ENCODE data around the gene EHBP1L1. TPM values are rescaled to one million over a fixed set of nuclear protein-coding genes. Genes with fewer than 3 reads are reported as not detected.

The EHBP1L1 gene
- total and polyA plus RNA-seq, 2 of the 13 experiments (the other 11 are each of a cell fraction or from before 2014, with no cell fraction given): 8.3 to 10.6 TPM

- TF ChIP-seq ZNF513 (CRISPR knock-in tag; conservative IDR thresholded peaks at IDR 0.05): no peak
- peak; percentile 49; the same call in 1 of the 2 replicates for TF ChIP-seq MXD3 (CRISPR knock-in tag; IDR thresholded peaks at IDR 0.05)
- no peak for TF ChIP-seq ZNF234 (CRISPR knock-in tag; conservative IDR thresholded peaks at IDR 0.05)
- peak; percentile 57; the same call in 1 of the 2 replicates for TF ChIP-seq ZNF441 (CRISPR knock-in tag; IDR thresholded peaks at IDR 0.05; ENCODE audit: borderline replicate concordance)
- no peak for TF ChIP-seq CREBL2 (CRISPR knock-in tag; IDR thresholded peaks at IDR 0.05; ENCODE audit: borderline replicate concordance)
- peak; percentile 54; the same call in 1 of the 2 replicates for TF ChIP-seq SP5 (CRISPR knock-in tag; IDR thresholded peaks at IDR 0.05; ENCODE audit: borderline replicate concordance, low read depth)
- no peak for TF ChIP-seq SP2 (CRISPR knock-in tag; IDR thresholded peaks at IDR 0.05)
- no peak for TF ChIP-seq RNF219 (CRISPR knock-in tag; IDR thresholded peaks at IDR 0.05)
- peak; percentile 44; the same call in 1 of the 2 replicates for TF ChIP-seq ZSCAN31 (CRISPR knock-in tag; IDR thresholded peaks at IDR 0.05; ENCODE audit: low read depth)
- TF ChIP-seq ZNF335 (CRISPR knock-in tag; IDR thresholded peaks at IDR 0.05): no peak
- no peak for TF ChIP-seq DZIP1 (CRISPR knock-in tag; IDR thresholded peaks at IDR 0.05)
- no peak for TF ChIP-seq PAF1 (CRISPR knock-in tag; IDR thresholded peaks at IDR 0.05)
- TF ChIP-seq ZNF800 (CRISPR knock-in tag; IDR thresholded peaks at IDR 0.05): no peak
- no peak for TF ChIP-seq SRF (IDR thresholded peaks at IDR 0.05; ENCODE audit: low read depth, low read length)
- TF ChIP-seq ZNF713 (CRISPR knock-in tag; IDR thresholded peaks at IDR 0.05): no peak
- TF ChIP-seq GPN1 (CRISPR knock-in tag; IDR thresholded peaks at IDR 0.05; ENCODE audit: borderline replicate concordance): no peak
- no peak for TF ChIP-seq ZNF614 (CRISPR knock-in tag; IDR thresholded peaks at IDR 0.05; ENCODE audit: borderline replicate concordance)
- TF ChIP-seq PRPF4 (IDR thresholded peaks at IDR 0.05; ENCODE audit: low read depth, low read length, poor library complexity, severe bottlenecking): no peak
- no peak for TF ChIP-seq HNRNPK (IDR thresholded peaks at IDR 0.05; ENCODE audit: low read depth, low read length, poor library complexity, severe bottlenecking)
- TF ChIP-seq ZNF460 (CRISPR knock-in tag; IDR thresholded peaks at IDR 0.05; ENCODE audit: borderline replicate concordance): no peak
These were observed 18.4 kb upstream of the EHBP1L1 start (continued) for GRCh38 chr11:65557280-65558001.

Measured in HepG2 (cell line).